ENCODE data around the gene THUMPD2. TPM values are rescaled to one million over a fixed set of nuclear protein-coding genes. Genes with fewer than 3 reads are reported as not detected.
"Not testable (repeated sequence)": the region's sequence is repeated elsewhere in the genome, so short reads cannot be mapped to it uniquely, and the experiment has no call there.

THUMPD2 gene
- total and polyA plus RNA-seq, 2 donors = 7.8 to 35.4 TPM

- DNase-seq (ENCODE audit: extremely low spot score) = no peak
- no peaks in the 10 kb centered on the region for H3K4me1 ChIP-seq (ENCODE audit: insufficient read depth)
- H3K4me3 ChIP-seq (ENCODE audit: low read depth, low read length) = no peak overlapping the region
- WGBS = 82% methylated on average over 6 of the region's 6 CpGs
- H3K36me3 ChIP-seq (ENCODE audit: insufficient read depth) = no peaks in the 10 kb centered on the region
- no peak overlapping the region for H3K27ac ChIP-seq (ENCODE audit: low read depth)
Measured at GRCh38 chr2:39736640-39737039, 42.4 kb downstream of the THUMPD2 start.

- no peak for DNase-seq (ENCODE audit: extremely low spot score)
- Histone ChIP-seq H3K27ac (ENCODE audit: low read depth) (no peak overlapping the region), H3K36me3 (ENCODE audit: insufficient read depth) (no peaks in the 10 kb centered on the region), H3K4me1 (ENCODE audit: insufficient read depth) (no peaks in the 10 kb centered on the region), H3K4me3 (ENCODE audit: low read depth, low read length) (no peak overlapping the region)
- 99% methylated on average over 3 of the region's 3 CpGs for WGBS
Measured at GRCh38 chr2:39735648-39736047, 43.4 kb downstream of the THUMPD2 start.

DNA sequence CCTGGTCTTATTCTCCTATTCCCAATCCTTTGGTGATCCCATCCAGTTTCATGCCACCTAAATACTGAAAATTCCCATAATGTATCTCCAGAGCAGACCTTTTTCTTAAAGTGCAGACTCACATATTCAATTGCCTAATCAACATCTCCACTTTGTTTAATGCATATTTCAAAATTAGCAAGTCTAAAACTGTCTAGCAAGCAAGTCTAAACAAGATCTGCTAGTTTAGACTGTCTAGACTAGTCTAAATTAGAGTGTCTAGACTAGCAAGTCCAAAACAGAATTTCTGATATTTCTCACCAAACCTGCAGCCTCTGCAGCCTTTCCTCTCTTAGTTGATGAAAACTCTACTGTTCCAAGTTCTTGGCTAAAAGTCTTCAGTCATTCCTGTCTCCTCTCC, 44.6 kb downstream of the THUMPD2 start:
- Histone ChIP-seq H3K4me1 (ENCODE audit: insufficient read depth) (no peaks in the 10 kb centered on the region), H3K4me3 (ENCODE audit: low read depth, low read length) (no peak overlapping the region), H3K36me3 (ENCODE audit: insufficient read depth) (no peaks in the 10 kb centered on the region), H3K27ac (ENCODE audit: low read depth) (no peak overlapping the region)
- no peak for DNase-seq (ENCODE audit: extremely low spot score)

- Histone ChIP-seq H3K27ac (ENCODE audit: low read depth) (no peak overlapping the region), H3K4me1 (ENCODE audit: insufficient read depth) (no peaks in the 10 kb centered on the region), H3K36me3 (ENCODE audit: insufficient read depth) (no peaks in the 10 kb centered on the region), H3K4me3 (ENCODE audit: low read depth, low read length) (no peak overlapping the region)
- 97% methylated on average over 10 of the region's 10 CpGs for WGBS
- DNase-seq (ENCODE audit: extremely low spot score) = no peak
Measured at GRCh38 chr2:39733070-39733674, 45.9 kb downstream of the THUMPD2 start.

DNA sequence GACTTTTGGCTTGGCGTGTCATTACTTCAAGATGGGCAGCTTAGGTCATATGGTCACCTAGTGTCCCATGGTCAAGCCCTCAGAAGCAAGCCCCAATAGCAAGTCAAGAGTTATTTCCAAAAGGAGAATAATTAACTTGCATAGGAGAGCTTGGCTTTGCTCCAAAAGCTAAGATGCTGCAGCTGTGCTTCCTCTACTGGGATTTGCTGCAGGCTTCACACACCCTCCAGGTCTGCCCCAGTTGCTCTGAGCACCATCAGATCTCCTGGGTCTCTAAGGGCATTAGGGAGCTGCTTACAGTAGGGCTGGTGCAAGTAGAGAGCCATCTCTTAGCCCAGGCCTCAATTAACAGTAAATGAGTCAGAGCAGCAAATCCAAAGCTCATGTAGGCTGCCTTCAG, 46.6 kb downstream of the THUMPD2 start:
- Histone ChIP-seq H3K27ac (ENCODE audit: low read depth) (no peak overlapping the region), H3K36me3 (ENCODE audit: insufficient read depth) (no peaks in the 10 kb centered on the region), H3K4me1 (ENCODE audit: insufficient read depth) (no peaks in the 10 kb centered on the region), H3K4me3 (ENCODE audit: low read depth, low read length) (no peak overlapping the region)
- no peak for DNase-seq (ENCODE audit: extremely low spot score)
- 96% methylated on average over 1 of the region's 1 CpG for WGBS

DNA sequence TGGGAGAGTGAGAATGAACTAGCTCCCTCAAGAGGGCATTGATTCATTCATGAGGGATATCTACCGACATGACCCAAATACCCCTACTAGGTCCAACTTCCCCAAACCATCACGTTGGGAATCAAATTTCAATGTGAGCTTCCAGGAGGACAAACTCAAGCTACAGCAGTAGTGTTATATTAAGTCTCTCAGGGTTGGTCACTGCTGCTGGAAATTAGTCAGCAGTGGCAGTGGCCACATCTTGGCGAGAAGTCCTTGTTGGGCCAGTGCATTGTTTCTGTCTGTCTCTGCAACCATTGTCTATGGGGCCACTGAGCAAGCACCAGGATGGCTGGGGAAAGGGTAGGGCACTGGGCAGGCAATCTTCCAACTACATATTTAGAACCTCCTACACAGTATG, 47.5 kb downstream of the THUMPD2 start:
- Histone ChIP-seq H3K36me3 (ENCODE audit: insufficient read depth) (no peaks in the 10 kb centered on the region), H3K4me3 (ENCODE audit: low read depth, low read length) (no peak overlapping the region), H3K4me1 (ENCODE audit: insufficient read depth) (no peaks in the 10 kb centered on the region), H3K27ac (ENCODE audit: low read depth) (no peak overlapping the region)
- DNase-seq (ENCODE audit: extremely low spot score) = no peak
- WGBS = 91% methylated on average over 3 of the region's 3 CpGs

DNA sequence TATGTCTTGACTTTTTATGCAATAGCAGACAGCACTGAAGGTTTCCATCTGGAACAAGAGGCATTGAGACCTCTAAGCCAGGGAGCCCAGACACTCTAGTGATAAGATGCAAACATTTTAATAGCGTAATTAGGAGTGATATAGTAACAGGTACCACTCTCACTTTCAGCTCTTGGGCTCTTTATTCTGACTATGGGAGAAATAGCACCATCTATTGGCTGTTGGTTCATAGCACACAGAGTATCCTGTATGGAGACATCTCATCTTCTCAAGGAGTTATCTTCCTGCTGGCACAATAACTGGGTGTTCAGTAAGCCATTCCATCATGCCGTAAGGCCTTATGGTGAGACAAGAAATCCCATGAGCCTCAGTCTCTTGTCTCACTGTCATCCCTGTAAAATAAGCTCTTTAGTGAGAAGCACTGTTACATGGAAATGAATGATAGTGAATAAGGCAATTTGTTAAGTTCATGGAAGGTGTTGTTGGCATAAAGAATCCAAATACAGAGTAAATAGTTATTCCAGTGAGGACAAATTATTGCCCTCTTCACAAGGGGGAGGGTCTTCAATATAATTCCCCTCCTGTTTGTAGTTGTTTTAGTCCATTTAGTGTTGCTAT, 48.3 kb downstream of the THUMPD2 start:
- no peak overlapping the region for H3K27ac ChIP-seq (ENCODE audit: low read depth)
- DNase-seq (ENCODE audit: extremely low spot score) = no peak
- H3K4me1 ChIP-seq (ENCODE audit: insufficient read depth) = no peaks in the 10 kb centered on the region
- WGBS = 97% methylated on average over 2 of the region's 2 CpGs
- H3K4me3 ChIP-seq (ENCODE audit: low read depth, low read length) = no peak overlapping the region
- no peaks in the 10 kb centered on the region for H3K36me3 ChIP-seq (ENCODE audit: insufficient read depth)

DNA sequence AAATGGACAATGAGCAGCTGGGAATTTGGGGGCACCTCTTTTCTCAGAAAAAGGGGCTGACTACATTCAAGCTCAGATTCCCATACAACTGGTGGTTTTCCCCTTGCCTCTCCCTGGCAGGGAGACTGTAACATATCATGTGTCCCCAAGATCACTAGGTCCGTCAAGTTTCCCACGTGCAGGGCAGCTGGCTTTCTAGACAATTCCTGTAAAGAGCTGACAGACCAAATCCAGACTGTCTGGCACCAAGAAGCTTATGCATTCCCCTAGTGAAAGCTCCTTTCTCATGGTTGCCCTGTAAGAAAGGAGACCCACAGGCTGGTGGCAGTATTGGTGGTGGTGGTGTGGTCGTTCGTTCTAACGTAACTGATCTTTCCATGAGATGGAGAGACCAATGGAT, 48.8 kb downstream of the THUMPD2 start:
- DNase-seq (ENCODE audit: extremely low spot score) = no peak
- H3K36me3 ChIP-seq (ENCODE audit: insufficient read depth) = no peaks in the 10 kb centered on the region
- no peak overlapping the region for H3K4me3 ChIP-seq (ENCODE audit: low read depth, low read length)
- H3K4me1 ChIP-seq (ENCODE audit: insufficient read depth) = no peaks in the 10 kb centered on the region
- WGBS = 82% methylated on average over 5 of the region's 5 CpGs
- no peak overlapping the region for H3K27ac ChIP-seq (ENCODE audit: low read depth)

- whole genome bisulfite sequencing = 68% methylated on average over 5 of the region's 5 CpGs
- Histone ChIP-seq H3K4me1 (ENCODE audit: insufficient read depth) (no peaks in the 10 kb centered on the region), H3K27ac (ENCODE audit: low read depth) (no peak overlapping the region), H3K36me3 (ENCODE audit: insufficient read depth) (no peaks in the 10 kb centered on the region), H3K4me3 (ENCODE audit: low read depth, low read length) (no peak overlapping the region)
- DNase-seq (ENCODE audit: extremely low spot score) = no peak
Measured at GRCh38 chr2:39728941-39729351, 50.1 kb downstream of the THUMPD2 start.

GRCh38 chr2:39728085-39728484, 51.0 kb downstream of the THUMPD2 start:
- not testable (repeated sequence) for H3K36me3 ChIP-seq (ENCODE audit: insufficient read depth); H3K4me3 ChIP-seq (ENCODE audit: low read depth, low read length)

GRCh38 chr2:39725401-39725800, 53.7 kb downstream of the THUMPD2 start:
- no peaks in the 10 kb centered on the region for H3K4me1 ChIP-seq (ENCODE audit: insufficient read depth)
- H3K4me3 ChIP-seq (ENCODE audit: low read depth, low read length) = no peak overlapping the region
- 94% methylated on average over 5 of the region's 5 CpGs for WGBS
- H3K27ac ChIP-seq (ENCODE audit: low read depth) = no peak overlapping the region
- no peaks in the 10 kb centered on the region for H3K36me3 ChIP-seq (ENCODE audit: insufficient read depth)
- no peak for DNase-seq (ENCODE audit: extremely low spot score)

More at GRCh38 chr2:39728085-39728484, 51.0 kb downstream of the THUMPD2 start:
- not testable (repeated sequence) for H3K4me1 ChIP-seq (ENCODE audit: insufficient read depth); H3K27ac ChIP-seq (ENCODE audit: low read depth); DNase-seq (ENCODE audit: extremely low spot score)
- WGBS = 80% methylated on average over 4 of the region's 4 CpGs

- Histone ChIP-seq H3K36me3 (ENCODE audit: insufficient read depth) (no peaks in the 10 kb centered on the region), H3K27ac (ENCODE audit: low read depth) (no peak overlapping the region), H3K4me1 (ENCODE audit: insufficient read depth) (no peaks in the 10 kb centered on the region), H3K4me3 (ENCODE audit: low read depth, low read length) (no peak overlapping the region)
- 90% methylated on average over 4 of the region's 4 CpGs for WGBS
- DNase-seq (ENCODE audit: extremely low spot score) = no peak
Measured at GRCh38 chr2:39724828-39725144, 54.3 kb downstream of the THUMPD2 start.

DNA sequence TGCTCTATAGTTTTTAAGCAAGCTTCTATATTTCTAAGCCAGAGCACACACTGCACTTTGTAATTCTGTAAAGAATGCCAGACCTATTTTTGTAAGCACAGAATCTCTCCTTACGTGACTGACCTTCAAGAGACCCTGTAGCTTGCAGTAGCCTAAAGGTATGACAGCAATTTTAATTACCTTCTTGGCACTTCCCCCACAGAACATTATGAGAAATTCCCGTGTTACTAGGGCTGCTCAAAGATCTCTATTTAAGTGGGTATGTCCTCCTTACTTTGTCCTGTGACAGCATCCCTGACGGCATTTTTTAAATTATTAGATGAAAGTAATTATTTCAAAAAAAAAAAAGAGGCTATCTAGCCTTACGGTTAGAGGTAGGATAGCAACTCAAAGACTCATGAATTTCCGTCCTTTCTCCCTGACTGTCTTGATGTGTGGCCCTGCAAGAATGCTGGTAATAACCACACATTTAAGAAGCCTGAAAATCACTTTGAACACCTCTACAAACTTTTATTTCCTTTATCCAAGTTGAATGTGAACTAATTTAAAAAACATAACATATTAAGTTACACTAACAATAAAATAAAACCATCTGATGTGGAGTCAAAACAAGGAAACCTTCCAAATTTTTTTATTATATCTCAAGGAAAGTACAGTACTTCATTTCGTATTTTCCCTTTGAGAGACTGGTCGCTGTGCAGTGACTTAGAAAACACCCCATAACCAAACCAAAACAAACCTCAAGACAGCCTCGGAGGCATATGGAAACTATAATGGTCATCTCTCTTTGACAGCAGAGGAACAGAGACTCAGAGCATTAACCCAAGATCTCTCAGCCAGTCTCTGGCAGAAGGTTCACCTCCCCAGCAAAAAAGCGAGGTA, 54.9 kb downstream of the THUMPD2 start:
- no peaks in the 10 kb centered on the region for H3K36me3 ChIP-seq (ENCODE audit: insufficient read depth)
- no peak for DNase-seq (ENCODE audit: extremely low spot score)
- WGBS = 69% methylated on average over 9 of the region's 9 CpGs
- no peak overlapping the region for H3K4me3 ChIP-seq (ENCODE audit: low read depth, low read length)
- no peak overlapping the region for H3K27ac ChIP-seq (ENCODE audit: low read depth)
- no peaks in the 10 kb centered on the region for H3K4me1 ChIP-seq (ENCODE audit: insufficient read depth)

- Histone ChIP-seq H3K36me3 (ENCODE audit: insufficient read depth) (no peaks in the 10 kb centered on the region), H3K4me1 (ENCODE audit: insufficient read depth) (no peaks in the 10 kb centered on the region), H3K4me3 (ENCODE audit: low read depth, low read length) (no peak overlapping the region), H3K27ac (ENCODE audit: low read depth) (no peak overlapping the region)
- DNase-seq (ENCODE audit: extremely low spot score) = no peak
- 79% methylated on average over 2 of the region's 2 CpGs for whole genome bisulfite sequencing
Measured at GRCh38 chr2:39723497-39723896, 55.6 kb downstream of the THUMPD2 start.

All from urinary bladder (tissue), 4 donors.